Measurements from ENCODE around the gene HS6ST2.

The HS6ST2 gene

DNA sequence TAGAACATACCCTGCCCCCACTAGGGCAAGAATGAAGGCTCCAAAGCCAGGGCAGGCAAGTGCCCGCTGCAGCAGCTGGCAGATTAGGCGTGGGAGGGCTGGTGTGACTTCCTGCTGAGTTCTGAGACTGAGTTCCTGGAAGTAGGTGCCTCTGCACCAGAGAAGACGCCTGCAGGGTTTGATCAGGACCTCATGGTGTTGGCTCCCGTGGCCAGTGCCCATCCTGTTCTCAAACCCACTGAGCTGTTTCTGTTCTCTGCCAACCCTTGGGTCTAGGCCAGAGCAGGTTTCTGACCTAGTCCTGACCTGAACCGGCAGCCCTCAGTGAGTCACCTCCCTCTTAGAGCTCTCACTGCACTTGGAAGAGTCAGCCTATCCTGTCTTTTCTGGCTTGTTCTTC is 220.7 kb downstream of the HS6ST2 start:
- H3K36me3 ChIP-seq (ENCODE audit: insufficient read depth, low read length): no peaks in the 10 kb centered on the region
- H3K27ac ChIP-seq (ENCODE audit: low read depth, low read length): no peak overlapping the region
- H3K9ac ChIP-seq (ENCODE audit: low read length): no peak overlapping the region
- no peaks in the 10 kb centered on the region for H3K9me3 ChIP-seq (ENCODE audit: low read length)
- peaks cover 0 to 22% of the 10 kb centered on the region in 2 donors for H3K27me3 ChIP-seq (ENCODE audit: control insufficient read depth in 1 of 2, insufficient read depth in 2 of 2, low read length in 2 of 2)
- no peak overlapping the region for H3K4me3 ChIP-seq (ENCODE audit: low read depth in 1 of 2, low read length in 2 of 2)
- no peaks in the 10 kb centered on the region for H3K4me1 ChIP-seq (ENCODE audit: insufficient read depth, low read length)

DNA sequence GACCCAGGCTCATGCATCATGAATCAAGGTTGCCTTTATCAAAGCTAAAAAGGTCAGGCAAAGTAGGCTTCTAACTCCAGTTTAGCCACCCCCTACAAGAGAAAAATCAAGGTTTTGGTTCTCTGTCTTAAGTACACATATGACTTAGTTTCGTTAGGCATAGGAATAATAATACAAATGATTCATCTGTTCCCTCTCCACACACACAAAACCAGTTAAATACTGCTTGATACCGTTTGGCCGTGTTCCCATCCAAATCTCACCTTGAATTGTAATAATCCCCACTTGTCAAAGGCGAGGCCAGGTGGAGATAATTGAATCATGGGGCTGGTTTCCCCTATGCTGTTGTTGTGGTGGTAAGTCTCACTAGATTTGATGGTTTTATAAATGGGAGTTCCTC is 226.2 kb downstream of the HS6ST2 start:
- no peak overlapping the region for H3K9ac ChIP-seq (ENCODE audit: low read length)
- no peak overlapping the region for H3K27ac ChIP-seq (ENCODE audit: low read depth, low read length)
- peaks cover 0 to 15% of the 10 kb centered on the region in 2 donors for H3K27me3 ChIP-seq (ENCODE audit: control insufficient read depth in 1 of 2, insufficient read depth in 2 of 2, low read length in 2 of 2)
- H3K4me3 ChIP-seq (ENCODE audit: low read depth in 1 of 2, low read length in 2 of 2): no peak overlapping the region
- H3K4me1 ChIP-seq (ENCODE audit: insufficient read depth, low read length): no peaks in the 10 kb centered on the region
- no peaks in the 10 kb centered on the region for H3K9me3 ChIP-seq (ENCODE audit: low read length)
- no peaks in the 10 kb centered on the region for H3K36me3 ChIP-seq (ENCODE audit: insufficient read depth, low read length)

DNA sequence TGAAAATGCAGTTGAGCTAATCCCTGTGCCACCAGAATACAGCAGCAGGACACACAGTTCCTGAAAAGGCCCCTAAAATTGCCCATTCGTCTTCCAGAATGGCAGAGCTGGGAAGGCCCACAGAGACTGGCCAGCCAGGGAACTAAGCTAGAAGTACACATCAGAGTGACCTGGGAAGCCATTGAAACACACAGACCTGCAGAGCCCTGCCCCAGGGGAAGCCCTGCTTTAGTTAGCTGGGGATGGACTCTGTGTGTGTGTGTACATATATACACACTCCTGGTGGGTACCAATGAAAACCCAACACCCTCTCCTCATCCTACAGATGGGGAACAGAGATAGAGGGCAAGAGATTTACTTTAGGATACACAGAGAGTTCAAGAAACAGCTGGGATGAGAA is 227.7 kb downstream of the HS6ST2 start:
- Histone ChIP-seq H3K36me3 (ENCODE audit: insufficient read depth, low read length) (no peaks in the 10 kb centered on the region), H3K4me1 (ENCODE audit: insufficient read depth, low read length) (no peaks in the 10 kb centered on the region), H3K4me3 (ENCODE audit: low read depth in 1 of 2, low read length in 2 of 2) (no peak overlapping the region), H3K27ac (ENCODE audit: low read depth, low read length) (no peak overlapping the region), H3K9me3 (ENCODE audit: low read length) (no peaks in the 10 kb centered on the region), H3K9ac (ENCODE audit: low read length) (no peak overlapping the region), H3K27me3 (ENCODE audit: control insufficient read depth in 1 of 2, insufficient read depth in 2 of 2, low read length in 2 of 2) (peaks cover 0 to 8% of the 10 kb centered on the region in 2 donors)

DNA sequence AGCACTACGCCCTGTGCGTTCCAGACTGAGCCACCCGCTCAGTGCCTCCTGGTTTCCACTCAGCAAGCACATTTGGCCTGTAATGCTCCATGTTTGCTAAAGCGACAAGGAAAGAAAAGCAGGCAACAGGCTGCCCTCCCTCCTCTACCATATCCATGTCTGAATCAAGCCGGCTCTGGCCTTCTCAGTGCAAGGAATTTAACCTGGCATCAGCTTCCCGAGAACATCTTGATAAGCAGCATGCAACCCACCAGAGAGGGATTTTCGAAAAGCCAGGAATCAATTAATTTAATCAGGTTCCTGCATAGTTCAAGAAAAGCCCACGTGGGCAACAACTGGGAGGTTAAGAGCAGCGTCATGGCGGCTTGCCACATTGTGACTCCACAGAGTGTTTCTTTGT is 228.2 kb downstream of the HS6ST2 start:
- no peak overlapping the region for H3K9ac ChIP-seq (ENCODE audit: low read length)
- H3K27me3 ChIP-seq (ENCODE audit: control insufficient read depth in 1 of 2, insufficient read depth in 2 of 2, low read length in 2 of 2): peaks cover 0 to 8% of the 10 kb centered on the region in 2 donors
- no peaks in the 10 kb centered on the region for H3K9me3 ChIP-seq (ENCODE audit: low read length)
- H3K27ac ChIP-seq (ENCODE audit: low read depth, low read length): no peak overlapping the region
- H3K36me3 ChIP-seq (ENCODE audit: insufficient read depth, low read length): no peaks in the 10 kb centered on the region
- no peaks in the 10 kb centered on the region for H3K4me1 ChIP-seq (ENCODE audit: insufficient read depth, low read length)
- H3K4me3 ChIP-seq (ENCODE audit: low read depth in 1 of 2, low read length in 2 of 2): no peak overlapping the region

DNA sequence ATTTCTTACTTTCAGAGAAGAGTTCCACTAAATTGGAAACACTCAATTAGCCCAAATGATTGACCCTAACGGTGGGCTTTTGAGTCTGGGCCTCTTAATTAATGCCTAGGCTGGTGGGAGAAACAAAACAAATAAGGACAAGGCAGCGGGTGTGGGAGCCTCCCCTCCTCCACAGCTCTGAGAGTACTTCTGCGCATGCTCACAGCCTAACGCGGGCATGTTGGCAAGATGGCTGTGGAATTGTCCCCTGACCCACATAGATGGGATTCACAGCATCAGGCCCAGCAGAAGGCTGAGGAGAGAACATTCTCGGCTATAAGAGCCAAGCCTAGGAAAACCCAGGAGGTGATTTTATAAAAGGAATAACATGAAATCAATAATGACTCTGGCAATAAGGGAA is 230.1 kb downstream of the HS6ST2 start:
- Histone ChIP-seq H3K27me3 (ENCODE audit: control insufficient read depth in 1 of 2, insufficient read depth in 2 of 2, low read length in 2 of 2) (peaks cover 0 to 8% of the 10 kb centered on the region in 2 donors), H3K36me3 (ENCODE audit: insufficient read depth, low read length) (no peaks in the 10 kb centered on the region), H3K9ac (ENCODE audit: low read length) (no peak overlapping the region), H3K9me3 (ENCODE audit: low read length) (no peaks in the 10 kb centered on the region), H3K4me3 (ENCODE audit: low read depth in 1 of 2, low read length in 2 of 2) (no peak overlapping the region), H3K4me1 (ENCODE audit: insufficient read depth, low read length) (no peaks in the 10 kb centered on the region), H3K27ac (ENCODE audit: low read depth, low read length) (no peak overlapping the region)

DNA sequence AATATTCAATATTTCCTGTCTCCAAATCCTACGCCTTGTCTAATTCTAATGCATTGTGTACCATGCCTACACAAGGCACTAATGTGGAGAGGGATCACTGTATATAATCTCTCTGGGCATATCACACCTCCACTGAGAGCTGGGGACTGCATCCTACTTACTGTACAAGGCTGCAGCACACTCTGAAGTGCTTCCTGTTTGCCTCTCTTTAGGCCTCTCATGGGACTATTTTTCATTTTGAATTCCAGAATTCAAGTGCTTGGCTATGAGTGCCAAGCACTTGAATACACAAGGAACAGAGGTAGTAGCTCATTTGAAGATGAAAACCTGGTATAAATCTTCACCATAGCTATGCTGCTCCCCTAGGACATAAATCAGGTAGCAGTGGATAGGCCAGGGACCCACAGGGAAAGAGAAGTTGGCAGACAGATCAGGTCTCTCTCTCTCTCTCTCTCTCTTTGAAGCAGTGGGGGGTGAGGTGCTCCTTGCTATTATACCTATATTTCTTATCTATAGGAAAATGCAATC is 239.9 kb downstream of the HS6ST2 start:
- H3K4me3 ChIP-seq (ENCODE audit: low read depth in 1 of 2, low read length in 2 of 2): no peak overlapping the region
- H3K4me1 ChIP-seq (ENCODE audit: insufficient read depth, low read length): no peaks in the 10 kb centered on the region
- H3K9ac ChIP-seq (ENCODE audit: low read length): no peak overlapping the region
- no peaks in the 10 kb centered on the region for H3K36me3 ChIP-seq (ENCODE audit: insufficient read depth, low read length)
- no peak overlapping the region for H3K27ac ChIP-seq (ENCODE audit: low read depth, low read length)
- no peaks in the 10 kb centered on the region for H3K27me3 ChIP-seq (ENCODE audit: control insufficient read depth in 1 of 2, insufficient read depth in 2 of 2, low read length in 2 of 2)
- peaks cover 5% of the 10 kb centered on the region for H3K9me3 ChIP-seq (ENCODE audit: low read length)

DNA sequence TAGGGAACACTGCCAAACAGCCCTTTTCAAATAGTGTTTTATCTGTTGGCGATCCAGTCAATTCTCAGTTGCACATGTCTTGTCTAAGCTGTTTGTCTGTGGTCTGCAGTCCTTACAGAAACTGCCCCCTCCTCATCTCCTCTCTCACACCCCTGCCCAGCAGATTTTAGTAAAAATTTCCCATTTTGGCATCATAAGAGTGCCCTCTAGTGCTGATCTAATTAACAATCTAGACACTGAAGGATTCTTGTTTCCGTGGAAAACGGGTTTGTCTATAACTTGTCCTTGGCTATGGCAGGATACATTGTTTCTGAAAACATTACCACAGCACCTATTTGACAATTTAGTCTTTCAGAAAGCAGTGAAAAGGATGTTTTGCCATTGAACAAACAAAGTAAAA is 242.4 kb downstream of the HS6ST2 start:
- no peaks in the 10 kb centered on the region for H3K36me3 ChIP-seq (ENCODE audit: insufficient read depth, low read length)
- H3K27me3 ChIP-seq (ENCODE audit: control insufficient read depth in 1 of 2, insufficient read depth in 2 of 2, low read length in 2 of 2): peaks cover 1 to 5% of the 10 kb centered on the region in 2 donors
- H3K27ac ChIP-seq (ENCODE audit: low read depth, low read length): no peak overlapping the region
- H3K4me3 ChIP-seq (ENCODE audit: low read depth in 1 of 2, low read length in 2 of 2): no peak overlapping the region
- peaks cover 2% of the 10 kb centered on the region for H3K9me3 ChIP-seq (ENCODE audit: low read length)
- no peaks in the 10 kb centered on the region for H3K4me1 ChIP-seq (ENCODE audit: insufficient read depth, low read length)
- H3K9ac ChIP-seq (ENCODE audit: low read length): no peak overlapping the region

DNA sequence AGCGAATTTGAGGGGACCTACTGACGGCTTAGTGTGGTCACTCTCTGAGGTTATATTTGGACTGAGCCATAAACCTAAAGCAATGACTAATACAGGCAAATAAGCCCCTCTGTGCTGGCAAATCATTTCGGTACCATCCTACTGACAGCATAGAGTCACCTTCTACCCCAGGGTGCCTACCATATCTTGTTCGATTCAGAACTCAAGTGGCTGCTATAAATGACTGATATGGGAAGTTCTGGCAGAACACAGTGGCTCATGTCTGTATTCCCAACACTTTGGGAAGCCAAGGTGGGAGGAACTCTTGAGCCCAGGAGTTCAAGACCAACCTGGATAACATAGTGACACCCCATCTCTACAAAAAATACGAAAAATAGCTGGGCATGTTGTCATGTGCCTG is 243.5 kb downstream of the HS6ST2 start:
- Histone ChIP-seq H3K9me3 (ENCODE audit: low read length) (no peaks in the 10 kb centered on the region), H3K4me1 (ENCODE audit: insufficient read depth, low read length) (no peaks in the 10 kb centered on the region), H3K9ac (ENCODE audit: low read length) (no peak overlapping the region), H3K4me3 (ENCODE audit: low read depth in 1 of 2, low read length in 2 of 2) (no peak overlapping the region), H3K36me3 (ENCODE audit: insufficient read depth, low read length) (no peaks in the 10 kb centered on the region), H3K27ac (ENCODE audit: low read depth, low read length) (no peak overlapping the region), H3K27me3 (ENCODE audit: control insufficient read depth in 1 of 2, insufficient read depth in 2 of 2, low read length in 2 of 2) (peaks cover 4 to 5% of the 10 kb centered on the region in 2 donors)

DNA sequence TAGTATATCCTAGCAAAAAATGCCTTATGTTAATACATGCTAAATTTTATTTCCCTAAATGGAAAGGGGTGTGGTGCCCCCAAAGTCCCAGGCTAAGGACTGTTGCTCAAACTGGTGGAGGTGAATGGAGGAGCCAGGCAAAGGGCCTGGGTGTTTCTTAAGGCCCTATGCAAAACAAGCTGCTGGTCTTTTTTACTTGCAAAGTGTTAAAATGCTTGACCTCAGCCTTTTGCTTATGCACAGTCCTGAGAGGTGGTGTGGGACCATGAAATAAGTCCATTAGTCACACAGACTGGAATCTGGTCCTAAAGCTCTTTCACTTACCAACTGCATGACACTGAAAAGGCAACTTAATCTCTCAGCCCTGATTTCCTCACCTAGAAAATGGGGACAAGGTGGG is 246.1 kb downstream of the HS6ST2 start:
- H3K9ac ChIP-seq (ENCODE audit: low read length): no peak overlapping the region
- H3K36me3 ChIP-seq (ENCODE audit: insufficient read depth, low read length): no peaks in the 10 kb centered on the region
- peaks cover 4 to 5% of the 10 kb centered on the region in 2 donors for H3K27me3 ChIP-seq (ENCODE audit: control insufficient read depth in 1 of 2, insufficient read depth in 2 of 2, low read length in 2 of 2)
- no peaks in the 10 kb centered on the region for H3K4me1 ChIP-seq (ENCODE audit: insufficient read depth, low read length)
- H3K27ac ChIP-seq (ENCODE audit: low read depth, low read length): no peak overlapping the region
- H3K4me3 ChIP-seq (ENCODE audit: low read depth in 1 of 2, low read length in 2 of 2): no peak overlapping the region
- no peaks in the 10 kb centered on the region for H3K9me3 ChIP-seq (ENCODE audit: low read length)

DNA sequence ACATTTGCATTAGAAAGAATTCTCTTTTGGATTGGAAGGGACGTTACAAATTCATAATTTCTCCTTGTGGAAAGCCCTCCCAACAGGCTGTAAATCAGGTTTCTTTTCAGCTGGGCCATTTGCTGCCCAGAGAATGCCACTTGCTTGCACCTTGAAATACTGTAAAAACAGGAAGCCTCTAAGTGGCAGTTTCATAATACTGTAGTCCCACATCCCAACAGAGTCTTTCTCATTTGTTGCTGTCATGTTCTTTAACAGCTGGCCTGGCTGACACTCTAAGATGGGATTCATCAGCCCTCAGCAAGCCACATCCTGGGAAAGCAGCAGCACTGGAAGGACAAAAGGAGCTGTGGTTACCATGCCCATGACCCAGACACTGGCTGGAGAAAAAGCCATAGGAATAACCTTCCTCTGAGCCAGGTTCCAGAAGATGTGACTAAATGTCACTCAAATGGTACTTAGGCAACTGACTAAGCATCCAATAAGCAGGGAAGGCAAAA is 247.7 kb downstream of the HS6ST2 start:
- H3K9me3 ChIP-seq (ENCODE audit: low read length): no peaks in the 10 kb centered on the region
- H3K9ac ChIP-seq (ENCODE audit: low read length): no peak overlapping the region
- H3K36me3 ChIP-seq (ENCODE audit: insufficient read depth, low read length): no peaks in the 10 kb centered on the region
- no peak overlapping the region for H3K27ac ChIP-seq (ENCODE audit: low read depth, low read length)
- H3K27me3 ChIP-seq (ENCODE audit: control insufficient read depth in 1 of 2, insufficient read depth in 2 of 2, low read length in 2 of 2): peaks cover 4 to 5% of the 10 kb centered on the region in 2 donors
- no peak overlapping the region for H3K4me3 ChIP-seq (ENCODE audit: low read depth in 1 of 2, low read length in 2 of 2)
- no peaks in the 10 kb centered on the region for H3K4me1 ChIP-seq (ENCODE audit: insufficient read depth, low read length)

DNA sequence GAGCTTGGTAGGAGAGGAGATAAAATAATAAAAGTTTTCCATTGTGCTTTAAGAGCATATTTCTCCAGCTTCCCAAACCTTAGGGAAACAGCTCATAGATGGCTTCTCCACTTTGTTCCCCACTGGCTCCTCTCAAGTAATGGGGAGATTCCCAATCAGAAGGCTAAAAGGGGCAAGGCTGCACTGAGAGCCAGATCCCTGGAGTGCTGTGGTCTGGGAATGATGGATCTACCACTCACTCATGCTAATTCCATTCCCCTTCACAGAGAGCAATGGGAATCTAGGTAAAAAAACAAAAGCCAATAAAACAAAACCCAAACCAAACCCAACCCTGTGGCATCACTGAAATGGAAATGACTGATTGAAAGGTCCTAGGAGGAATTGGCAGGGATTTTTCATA is 249.9 kb downstream of the HS6ST2 start:
- Histone ChIP-seq H3K27ac (ENCODE audit: low read depth, low read length) (no peak overlapping the region), H3K36me3 (ENCODE audit: insufficient read depth, low read length) (no peaks in the 10 kb centered on the region), H3K4me1 (ENCODE audit: insufficient read depth, low read length) (peaks cover 4% of the 10 kb centered on the region), H3K27me3 (ENCODE audit: control insufficient read depth in 1 of 2, insufficient read depth in 2 of 2, low read length in 2 of 2) (peaks cover 4 to 5% of the 10 kb centered on the region in 2 donors), H3K4me3 (ENCODE audit: low read depth in 1 of 2, low read length in 2 of 2) (no peak overlapping the region), H3K9ac (ENCODE audit: low read length) (no peak overlapping the region), H3K9me3 (ENCODE audit: low read length) (no peaks in the 10 kb centered on the region)

DNA sequence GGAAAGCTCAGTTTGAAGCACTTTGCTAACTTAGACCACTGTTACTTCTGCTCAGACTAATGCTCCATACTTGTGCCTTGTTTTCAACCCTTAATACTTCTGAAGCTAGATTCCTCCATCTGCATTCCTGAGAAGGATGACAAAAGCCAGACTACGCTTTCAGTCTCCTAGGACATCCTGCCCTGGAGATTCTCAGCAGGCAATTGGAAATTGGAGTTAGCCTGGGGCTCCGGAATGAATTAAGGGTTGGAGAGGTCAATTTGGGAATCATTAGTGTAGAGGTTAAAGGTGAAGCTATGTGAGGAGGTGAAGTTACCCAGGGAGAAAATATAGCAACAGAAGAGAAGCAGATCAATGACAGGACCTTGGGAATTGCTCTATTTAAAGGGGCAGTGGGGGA is 253.7 kb downstream of the HS6ST2 start:
- Histone ChIP-seq H3K27me3 (ENCODE audit: control insufficient read depth in 1 of 2, insufficient read depth in 2 of 2, low read length in 2 of 2) (peaks cover 0 to under 1% of the 10 kb centered on the region in 2 donors), H3K4me3 (ENCODE audit: low read depth in 1 of 2, low read length in 2 of 2) (no peak overlapping the region), H3K36me3 (ENCODE audit: insufficient read depth, low read length) (no peaks in the 10 kb centered on the region), H3K27ac (ENCODE audit: low read depth, low read length) (no peak overlapping the region), H3K9ac (ENCODE audit: low read length) (no peak overlapping the region), H3K9me3 (ENCODE audit: low read length) (no peaks in the 10 kb centered on the region), H3K4me1 (ENCODE audit: insufficient read depth, low read length) (peaks cover 4% of the 10 kb centered on the region)

Measured in muscle layer of colon (tissue), 2 donors.